GM21737 (cell line): ENCODE measurements around the gene RPLP2.

Experiments
- ATAC-seq: cut with Tn5 transposase; IDR thresholded peaks from one replicate; pipeline ENCODE4 v1.9.1; 2021; ENCODE audit warnings: mild to moderate bottlenecking, moderate library complexity; ENCODE audit not compliant: unreplicated experiment

RPLP2 gene

GRCh38 chr11:790721-791564, 18.8 kb upstream of the RPLP2 start:
- no peak for ATAC-seq

- ATAC-seq, result no peak
Measured at GRCh38 chr11:791658-792534, 17.9 kb upstream of the RPLP2 start.

- no peak for ATAC-seq
Measured at GRCh38 chr11:792535-792821, 17.3 kb upstream of the RPLP2 start.

- no peak for ATAC-seq
Measured at GRCh38 chr11:792873-793272, 16.9 kb upstream of the RPLP2 start.

GRCh38 chr11:793556-793955, 16.2 kb upstream of the RPLP2 start:
- ATAC-seq, result no peak

- ATAC-seq, result no peak
Measured at GRCh38 chr11:794013-794765, 15.6 kb upstream of the RPLP2 start.

- ATAC-seq, result no peak
Measured at GRCh38 chr11:794766-795633, 14.8 kb upstream of the RPLP2 start.

- no peak for ATAC-seq
Measured at GRCh38 chr11:795634-796564, 13.9 kb upstream of the RPLP2 start.

- ATAC-seq, result no peak
Measured at GRCh38 chr11:796565-797295, 13.0 kb upstream of the RPLP2 start.

GRCh38 chr11:797296-798092, 12.3 kb upstream of the RPLP2 start:
- peak; percentile 41 for ATAC-seq

GRCh38 chr11:798093-798713, 11.6 kb upstream of the RPLP2 start, which contains the start of gene SLC25A22:
SLC25A22 (minus strand) TSS chr11:798281; CDS start chr11:795006, 3,275 bp downstream.
- peak; percentile 46 for ATAC-seq

GRCh38 chr11:799641-800316, 10.0 kb upstream of the RPLP2 start:
- no peak for ATAC-seq

- no peak for ATAC-seq
Measured at GRCh38 chr11:800473-800872, 9.3 kb upstream of the RPLP2 start.

- no peak for ATAC-seq
Measured at GRCh38 chr11:801097-801780, 8.5 kb upstream of the RPLP2 start.

- no peak for ATAC-seq
Measured at GRCh38 chr11:802018-802617, 7.6 kb upstream of the RPLP2 start.
